Chondrocyte (in vitro differentiated cells): ENCODE results near the gene PRKCI. TPM values are rescaled to one million over a fixed set of nuclear protein-coding genes. Genes with fewer than 3 reads are reported as not detected.
"Not testable (repeated sequence)": the region's sequence is repeated elsewhere in the genome, so short reads cannot be mapped to it uniquely, and the experiment has no call there.

Experiments
- DNase-seq: peaks from one replicate; pipeline ENCODE4 v3.0.0; 2021; ENCODE audit warnings: mixed read lengths, low spot score
- H3K27ac Mint-ChIP-seq: one replicate; pipeline ENCODE4 v1.8.0; 2021; ENCODE audit warnings: mild to moderate bottlenecking, moderate library complexity, mixed read lengths; ENCODE audit not compliant: unreplicated experiment
- H3K27me3 Mint-ChIP-seq: 2 replicates; pipeline ENCODE4 v1.8.0; 2021; ENCODE audit warnings: low read depth, mixed read lengths
- H3K36me3 Mint-ChIP-seq: 2 replicates; pipeline ENCODE4 v1.8.0; 2021; ENCODE audit warnings: low read depth, mixed read lengths
- H3K4me1 Mint-ChIP-seq: 2 replicates; pipeline ENCODE4 v1.8.0; 2021; ENCODE audit warnings: low read depth, mild to moderate bottlenecking, mixed read lengths
- H3K4me3 Mint-ChIP-seq: one replicate; pipeline ENCODE4 v1.8.0; 2021; ENCODE audit warnings: mild to moderate bottlenecking, moderate library complexity, mixed read lengths; ENCODE audit not compliant: unreplicated experiment
- H3K9me3 Mint-ChIP-seq: 2 replicates; pipeline ENCODE4 v1.8.0; 2021; ENCODE audit warnings: low read depth, mixed read lengths
- CTCF ChIP-seq: fragments of 200-600 bp; sonication (generic); IDR thresholded peaks from 2 replicates; pipeline ENCODE4 v1.5.0; 2021; ENCODE audit warnings: antibody characterized with exemption, mild to moderate bottlenecking, moderate library complexity
- total RNA-seq: library from RNA; stranded (reverse); gene quantifications from 3 replicates; pipeline ENCODE4 v1.2.1, GENCODE V29; 2021

The PRKCI gene
- total RNA-seq, 1 donor from 2014 or later = 59.8 TPM

GRCh38 chr3:170201527-170201926, 20.7 kb upstream of the PRKCI start:
- H3K36me3 Mint-ChIP-seq = peaks cover 1% of the 10 kb centered on the region
- no peak overlapping the region for H3K27ac Mint-ChIP-seq
- peaks cover 3% of the 10 kb centered on the region for H3K27me3 Mint-ChIP-seq
- DNase-seq = no peak
- no peak for TF ChIP-seq CTCF
- H3K4me1 Mint-ChIP-seq = no peaks in the 10 kb centered on the region
- H3K4me3 Mint-ChIP-seq = no peak overlapping the region
- H3K9me3 Mint-ChIP-seq = peaks cover 3% of the 10 kb centered on the region

- no peaks in the 10 kb centered on the region for H3K4me1 Mint-ChIP-seq
- H3K27ac Mint-ChIP-seq = no peak overlapping the region
- H3K36me3 Mint-ChIP-seq = peaks cover 1% of the 10 kb centered on the region
- peaks cover 3% of the 10 kb centered on the region for H3K27me3 Mint-ChIP-seq
- no peak for DNase-seq
- H3K9me3 Mint-ChIP-seq = peaks cover 3% of the 10 kb centered on the region
- H3K4me3 Mint-ChIP-seq = no peak overlapping the region
- no peak for TF ChIP-seq CTCF
Observed at GRCh38 chr3:170203457-170203856, 18.8 kb upstream of the PRKCI start.

GRCh38 chr3:170204023-170204472, 18.2 kb upstream of the PRKCI start:
- Mint-ChIP-seq H3K4me1 (no peaks in the 10 kb centered on the region), H3K27ac (no peak overlapping the region), H3K27me3 (peaks cover 3% of the 10 kb centered on the region), H3K36me3 (peaks cover 1% of the 10 kb centered on the region), H3K4me3 (no peak overlapping the region), H3K9me3 (peaks cover 3% of the 10 kb centered on the region)
- no peak for DNase-seq
- TF ChIP-seq CTCF = no peak

GRCh38 chr3:170204509-170204908, 17.7 kb upstream of the PRKCI start:
- Mint-ChIP-seq H3K9me3 (peaks cover 3% of the 10 kb centered on the region), H3K36me3 (peaks cover 1% of the 10 kb centered on the region), H3K4me1 (no peaks in the 10 kb centered on the region), H3K4me3 (no peak overlapping the region), H3K27me3 (peaks cover 3% of the 10 kb centered on the region), H3K27ac (no peak overlapping the region)
- no peak for TF ChIP-seq CTCF
- no peak for DNase-seq

- Mint-ChIP-seq H3K9me3 (peaks cover 3% of the 10 kb centered on the region), H3K4me1 (no peaks in the 10 kb centered on the region), H3K27ac (no peak overlapping the region), H3K4me3 (no peak overlapping the region), H3K27me3 (no peaks in the 10 kb centered on the region), H3K36me3 (peaks cover 1% of the 10 kb centered on the region)
- TF ChIP-seq CTCF = no peak
- DNase-seq = no peak
Observed at GRCh38 chr3:170205302-170205701, 16.9 kb upstream of the PRKCI start.

- not testable (repeated sequence) for H3K9me3 Mint-ChIP-seq, H3K27me3 Mint-ChIP-seq, H3K27ac Mint-ChIP-seq, H3K4me3 Mint-ChIP-seq, DNase-seq, H3K36me3 Mint-ChIP-seq, H3K4me1 Mint-ChIP-seq
Observed at GRCh38 chr3:170206164-170206762, 16.0 kb upstream of the PRKCI start.
